ENCODE results near the gene SPG11.
"Not testable (repeated sequence)": the region's sequence is repeated elsewhere in the genome, so short reads cannot be mapped to it uniquely, and the experiment has no call there.

SPG11 gene

DNA sequence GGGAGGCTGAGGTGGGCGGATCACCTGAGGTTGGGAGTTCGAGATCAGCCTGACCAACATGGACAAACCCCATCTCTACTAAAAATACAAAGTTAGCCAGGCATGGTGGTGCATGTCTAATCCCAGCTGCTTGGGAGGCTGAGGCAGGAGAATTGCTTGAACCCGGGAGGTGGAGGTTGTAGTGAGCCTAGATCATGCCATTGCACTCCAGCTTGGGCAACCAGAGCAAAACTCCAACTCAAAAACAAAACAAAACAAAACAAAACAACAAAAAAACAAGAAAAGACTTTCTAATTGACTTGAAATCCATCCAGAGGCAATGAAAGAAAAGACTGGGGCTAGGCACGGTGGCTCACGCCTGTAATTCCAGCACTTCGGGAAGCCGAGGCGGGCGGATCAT, 114.3 kb downstream of the SPG11 start:
- not testable (repeated sequence) for DNase-seq

DNA sequence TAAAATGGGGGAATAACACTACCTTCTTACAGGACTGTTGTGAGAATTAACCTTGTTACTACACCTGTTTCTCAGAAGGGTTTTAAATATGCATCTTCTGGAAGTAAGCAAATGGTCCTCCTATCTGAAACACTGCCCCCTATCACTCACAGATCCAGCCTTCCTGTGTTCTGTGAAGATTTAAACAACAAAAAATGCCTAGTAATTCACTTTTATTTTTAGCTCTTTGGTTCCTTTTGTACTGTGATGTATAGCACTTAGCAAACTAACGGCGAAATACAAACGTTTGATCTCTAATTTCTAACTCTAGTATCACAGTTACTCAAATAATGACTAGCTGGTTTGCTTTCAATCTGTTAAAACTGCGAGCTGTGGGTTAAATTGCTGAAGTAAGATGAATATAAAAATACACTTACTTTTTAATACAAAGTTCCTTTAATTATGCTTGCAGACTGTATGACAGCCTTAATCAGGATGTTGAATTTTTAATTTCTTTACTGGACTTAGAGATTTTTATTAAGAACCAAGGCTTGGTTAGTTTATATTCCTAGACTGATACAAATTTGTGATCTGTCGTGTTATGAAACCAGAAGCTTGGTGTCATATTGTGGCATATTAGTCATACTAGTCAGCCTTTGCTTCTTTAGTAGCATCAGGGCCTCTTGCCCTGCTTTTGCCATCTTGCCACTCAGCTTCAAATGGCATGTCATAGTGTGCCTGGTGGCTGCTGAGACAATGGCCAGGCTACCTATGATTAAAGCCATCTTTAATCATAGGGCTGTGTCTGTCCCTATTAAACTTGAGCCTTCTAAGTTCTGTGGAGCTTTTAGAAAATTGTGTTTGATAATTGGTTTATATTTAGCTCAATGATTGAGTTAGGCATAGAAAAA, 117.3 kb downstream of the SPG11 start:
- peak; percentile 63 for DNase-seq

- DNase-seq: not testable (repeated sequence)
These were observed 118.7 kb downstream of the SPG11 start for GRCh38 chr15:44544745-44545144.

- DNase-seq: no peak
These were observed 120.9 kb downstream of the SPG11 start for GRCh38 chr15:44542596-44542995.

- no peak for DNase-seq
These were observed 122.0 kb downstream of the SPG11 start for GRCh38 chr15:44541282-44541958.

DNA sequence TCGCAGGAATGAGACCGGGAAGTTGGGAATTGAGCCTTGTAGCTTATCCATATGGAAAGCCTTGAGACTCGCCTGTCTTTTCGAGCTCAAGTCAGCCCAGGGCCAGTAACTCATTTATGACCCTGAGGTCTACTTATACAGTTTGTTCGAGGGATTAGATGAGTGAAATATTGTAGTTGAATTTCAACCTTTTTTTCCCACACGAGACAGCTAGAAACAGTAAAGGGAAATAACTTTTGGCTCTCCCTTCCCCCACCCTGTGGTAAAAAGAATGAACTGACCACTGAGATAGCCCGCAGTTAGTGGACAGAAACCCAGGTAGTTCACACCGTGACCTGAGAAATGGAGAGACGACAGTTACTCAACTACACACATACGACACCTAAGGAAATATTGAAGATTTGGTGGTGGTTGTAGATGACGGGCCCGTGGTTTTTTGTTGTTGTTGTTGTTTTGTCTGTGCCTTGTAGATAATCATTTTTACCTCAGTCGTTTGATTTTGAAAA, 125.7 kb downstream of the SPG11 start:
- no peak for DNase-seq

DNA sequence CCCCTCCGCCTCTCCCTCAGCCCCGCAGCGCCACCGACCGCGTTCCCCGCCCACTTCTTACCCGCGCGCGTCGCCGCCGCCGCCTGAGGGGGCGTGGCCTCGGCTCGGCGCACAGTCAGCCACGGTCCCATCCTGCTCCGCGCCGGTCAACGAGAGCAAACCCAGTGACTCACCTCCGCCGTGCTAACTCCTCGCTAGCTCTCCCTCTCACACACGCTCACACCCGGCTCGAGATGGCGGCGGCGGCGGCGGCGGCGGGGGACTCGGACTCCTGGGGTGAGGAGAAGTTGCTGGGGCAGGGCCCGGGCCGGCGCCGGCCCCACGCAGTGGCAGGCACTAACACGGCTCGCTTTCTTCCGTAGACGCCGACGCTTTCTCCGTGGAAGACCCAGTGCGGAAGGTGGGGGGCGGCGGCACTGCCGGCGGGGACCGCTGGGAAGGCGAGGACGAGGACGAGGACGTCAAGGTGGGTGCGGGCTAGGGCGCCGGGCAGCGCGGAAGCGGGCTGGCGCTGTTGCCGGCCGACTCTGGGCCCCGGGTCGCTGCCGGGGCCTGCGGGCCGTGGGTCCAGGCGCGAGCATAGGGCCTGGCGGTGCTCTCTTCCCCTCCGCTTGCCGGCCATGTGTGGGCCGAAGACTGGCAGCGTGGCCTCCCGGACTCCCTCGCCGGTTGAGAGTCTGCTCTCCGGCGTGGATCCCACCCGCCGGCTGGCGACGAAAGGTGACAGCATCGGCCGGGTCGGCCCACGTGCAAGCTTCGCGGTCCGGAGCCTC, 126.3 kb downstream of the SPG11 start, which contains the start of gene EIF3J:
Gene EIF3J (plus strand): TSS at position 186 of the 773 bp plus-strand sequence. CDS start 48 bp downstream, at position 234.
- peak; percentile 94 for DNase-seq

DNA sequence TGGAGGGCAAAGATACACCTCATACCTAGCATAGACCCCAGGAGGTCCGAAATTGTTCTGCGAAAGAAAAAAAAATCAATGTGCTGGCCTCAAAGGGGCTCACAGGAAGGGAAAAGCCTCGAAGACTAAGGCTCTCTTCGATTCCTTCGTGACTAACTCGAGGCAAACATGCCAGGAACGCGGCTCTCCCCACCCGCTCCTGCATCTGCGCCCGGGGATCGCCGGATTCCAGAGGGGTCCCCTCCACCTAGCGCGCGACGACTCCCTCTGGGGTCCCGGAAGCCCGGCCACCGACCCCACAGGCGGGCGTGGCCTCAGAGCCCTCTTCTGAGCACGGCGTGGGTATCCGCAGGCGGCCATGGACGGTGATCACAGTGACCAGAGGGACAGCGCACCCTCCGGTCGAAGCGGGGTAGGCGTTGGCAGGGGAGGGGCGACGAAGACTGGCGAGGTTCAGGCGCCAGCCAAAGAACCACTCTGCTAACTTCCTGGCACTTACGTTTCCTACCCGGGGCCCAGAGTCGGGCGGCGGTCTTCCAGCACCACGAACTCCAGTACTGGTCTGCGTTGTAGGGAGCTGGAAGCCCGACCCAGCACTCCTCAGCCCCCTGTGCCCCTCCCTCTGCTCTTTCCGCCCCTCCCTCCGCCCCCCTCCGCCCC, 127.0 kb downstream of the SPG11 start:
- DNase-seq: no peak

DNA sequence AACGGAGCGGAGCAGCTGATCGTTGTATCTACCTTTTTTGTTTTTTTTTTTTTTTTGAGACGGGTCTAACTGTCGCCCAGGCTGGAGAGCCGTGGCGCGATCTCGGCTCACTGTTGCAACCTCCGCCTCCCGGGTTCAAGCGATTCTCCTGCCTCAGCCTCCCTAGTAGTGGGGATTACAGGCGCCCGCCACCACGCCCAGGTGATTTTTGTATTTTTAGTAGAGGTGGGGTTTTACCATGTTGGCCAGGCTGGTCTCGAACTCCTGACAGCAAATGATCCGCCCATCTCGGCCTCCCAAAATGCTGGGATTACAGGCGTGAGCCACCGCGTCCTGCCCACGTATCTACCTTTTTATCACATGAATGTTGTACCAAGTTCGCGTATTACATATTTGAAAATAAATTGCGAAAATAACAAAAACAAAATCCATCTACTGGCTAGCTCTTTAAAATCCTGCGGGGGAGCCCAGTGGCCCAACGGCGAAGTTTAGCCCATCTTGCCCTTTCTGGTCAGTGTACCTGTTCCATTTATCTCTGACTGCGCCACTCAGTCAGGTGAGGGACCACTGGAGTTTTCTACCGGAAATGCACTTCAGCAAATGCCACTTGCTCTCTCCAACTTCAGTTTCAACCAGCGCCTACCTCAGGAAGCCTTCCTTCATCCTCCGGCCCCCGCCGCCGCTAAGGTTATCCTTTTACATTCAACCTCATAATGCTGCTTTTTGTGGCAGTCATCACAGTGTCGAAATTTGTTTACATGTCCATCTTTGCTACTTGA, 127.8 kb downstream of the SPG11 start:
- peak; percentile 53 for DNase-seq

GRCh38 chr15:44535092-44535491, 128.4 kb downstream of the SPG11 start:
- DNase-seq: peak; percentile 15

DNA sequence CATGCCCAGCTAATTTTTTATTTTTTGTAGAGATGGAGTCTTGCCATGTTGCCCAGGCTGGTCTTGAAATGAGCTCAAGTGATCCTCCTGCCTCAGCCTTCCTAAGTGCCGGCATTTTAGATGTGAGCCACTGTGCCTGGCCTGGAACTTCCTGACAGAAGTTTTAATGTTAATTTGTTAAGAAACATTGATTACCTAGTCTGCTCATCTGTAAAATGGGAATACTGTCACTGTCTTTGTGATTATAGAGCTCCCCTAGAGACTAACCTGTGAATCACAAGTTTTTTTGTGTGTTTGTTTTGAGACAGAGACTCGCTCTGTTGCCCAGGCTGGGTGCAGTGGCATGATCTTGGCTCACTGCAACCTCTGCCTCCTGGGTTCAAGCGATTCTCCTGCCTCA, 130.8 kb downstream of the SPG11 start:
- peak; percentile 10 for DNase-seq

- DNase-seq: not testable (repeated sequence)
These were observed 131.2 kb downstream of the SPG11 start for GRCh38 chr15:44532275-44532674.

- peak; percentile 14 for DNase-seq
These were observed 132.8 kb downstream of the SPG11 start for GRCh38 chr15:44530653-44531052.

DNA sequence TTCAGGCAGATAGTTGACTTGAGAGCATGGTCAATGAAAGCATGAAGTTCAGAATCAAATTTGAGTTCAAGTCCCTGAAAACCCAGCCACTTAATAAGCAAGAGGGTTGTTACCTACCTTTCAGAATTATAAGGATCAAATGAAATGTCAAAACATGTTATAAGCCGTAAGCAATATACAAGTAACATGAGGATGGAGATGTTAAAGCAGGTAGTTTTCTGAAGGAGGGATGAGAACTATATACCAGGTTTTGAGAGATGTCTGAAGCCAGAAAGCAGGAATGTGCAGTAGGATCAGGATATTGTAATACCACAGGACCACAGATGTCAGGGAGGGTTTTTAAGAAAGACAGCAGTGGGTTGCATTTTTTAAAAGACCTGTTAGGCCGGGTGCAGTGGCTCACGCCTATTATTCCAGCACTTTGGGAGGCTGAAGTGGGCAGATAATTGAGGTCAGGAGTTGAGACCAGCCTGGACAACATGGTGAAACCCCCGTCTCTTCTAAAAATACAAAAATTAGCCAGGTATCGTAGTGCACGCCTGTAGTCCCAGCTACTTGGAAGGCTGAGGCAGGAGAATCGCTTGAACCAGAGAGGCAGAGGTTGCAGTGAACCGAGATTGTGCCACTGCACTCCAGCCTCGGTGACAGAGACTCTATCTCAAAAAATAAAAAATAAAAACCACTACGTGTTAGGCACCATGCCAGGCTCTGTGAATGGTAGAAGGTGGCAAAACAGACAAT, 133.4 kb downstream of the SPG11 start:
- DNase-seq: peak; percentile 19

GRCh38 chr15:44527241-44527640, 136.2 kb downstream of the SPG11 start:
- DNase-seq: no peak

GRCh38 chr15:44525018-44525417, 138.4 kb downstream of the SPG11 start:
- DNase-seq: no peak

DNA sequence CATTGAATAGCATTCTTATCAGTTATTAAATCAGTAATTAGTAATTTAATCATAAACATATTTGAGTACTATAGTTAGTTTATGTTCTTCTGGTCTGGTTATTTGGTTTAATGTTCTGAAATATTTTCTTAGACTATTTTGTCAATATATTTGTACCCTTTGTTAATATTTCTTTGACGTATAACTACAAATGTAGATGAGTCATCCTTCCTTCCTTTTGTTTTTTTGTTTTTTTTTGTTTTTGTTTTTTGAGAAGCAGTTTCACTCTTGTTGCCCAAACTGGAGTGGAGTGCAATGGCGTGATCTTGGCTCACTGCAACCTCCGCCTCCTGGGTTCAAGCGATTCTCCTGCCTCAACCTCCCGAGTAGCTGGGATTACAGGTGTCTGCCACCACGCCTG, 143.9 kb downstream of the SPG11 start:
- DNase-seq: no peak

DNA sequence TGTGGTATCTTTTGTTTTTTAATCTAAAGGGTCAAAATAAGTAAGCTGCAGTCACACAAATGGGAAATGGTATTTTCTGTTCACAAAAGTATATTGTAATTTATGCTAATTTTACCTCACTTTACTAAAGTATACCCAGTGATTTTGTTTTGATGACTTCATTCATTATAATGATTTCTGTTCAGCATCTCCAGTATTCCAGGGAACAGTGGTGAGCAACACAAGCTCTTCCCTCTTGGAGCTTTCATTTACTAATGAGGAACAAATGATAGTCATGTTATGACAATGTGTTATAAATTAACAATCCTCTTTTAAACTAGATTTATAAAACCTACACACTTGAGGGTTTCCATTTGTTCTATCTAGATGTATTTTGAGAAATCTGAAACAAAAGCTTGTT, 147.0 kb downstream of the SPG11 start:
- DNase-seq: no peak
